HG03280 (cell line): ENCODE measurements around the gene RELB.

Experiments used
- ATAC-seq: cut with Tn5 transposase; IDR thresholded peaks from one replicate; pipeline ENCODE4 v1.9.1; 2021; ENCODE audit warnings: mild to moderate bottlenecking, moderate library complexity; ENCODE audit not compliant: unreplicated experiment

Gene RELB

DNA sequence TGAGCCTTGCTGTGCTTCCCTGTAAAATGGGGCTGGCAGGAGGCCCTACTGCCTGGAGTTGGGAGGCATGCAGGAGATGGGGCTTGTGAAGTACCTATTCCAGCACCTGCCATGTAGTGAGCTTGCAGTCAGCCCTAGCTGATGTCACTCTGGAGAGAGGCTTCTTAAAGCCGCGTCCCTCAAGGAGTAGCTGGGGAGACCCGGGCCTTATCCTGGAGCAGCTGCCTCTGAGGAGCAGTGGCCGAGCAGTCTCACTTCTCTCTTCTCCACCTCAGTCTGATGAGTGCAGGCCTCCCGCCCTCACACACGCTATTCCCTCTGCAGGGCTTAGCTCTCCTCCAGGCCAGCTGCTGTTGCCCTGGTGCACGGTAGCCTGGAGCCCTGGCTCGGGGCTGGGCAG lies 55.6 kb downstream of the RELB start:
- no peak for ATAC-seq

DNA sequence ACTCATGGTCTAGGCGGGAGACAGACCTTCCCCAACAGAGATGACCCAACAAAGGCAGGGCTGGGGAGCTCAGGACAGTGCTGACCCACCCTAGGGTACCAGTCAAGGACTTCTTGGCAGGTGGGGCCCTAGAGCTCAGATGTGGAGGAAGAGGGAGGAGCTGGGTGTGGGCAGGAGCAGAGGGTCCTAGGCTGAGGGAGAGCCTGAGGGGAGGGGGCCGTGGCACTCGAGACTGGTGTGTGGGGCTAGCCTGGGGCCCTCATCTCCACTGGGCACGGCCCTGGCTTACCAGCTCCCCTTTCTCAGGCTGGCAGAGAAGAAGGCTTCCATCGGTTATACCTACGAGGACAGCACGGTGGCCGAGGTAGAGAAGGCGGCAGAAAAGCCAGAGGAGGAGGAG lies 56.2 kb downstream of the RELB start:
- no peak for ATAC-seq

GRCh38 chr19:45058622-45059159 lies 57.4 kb downstream of the RELB start:
- ATAC-seq, result no peak

DNA sequence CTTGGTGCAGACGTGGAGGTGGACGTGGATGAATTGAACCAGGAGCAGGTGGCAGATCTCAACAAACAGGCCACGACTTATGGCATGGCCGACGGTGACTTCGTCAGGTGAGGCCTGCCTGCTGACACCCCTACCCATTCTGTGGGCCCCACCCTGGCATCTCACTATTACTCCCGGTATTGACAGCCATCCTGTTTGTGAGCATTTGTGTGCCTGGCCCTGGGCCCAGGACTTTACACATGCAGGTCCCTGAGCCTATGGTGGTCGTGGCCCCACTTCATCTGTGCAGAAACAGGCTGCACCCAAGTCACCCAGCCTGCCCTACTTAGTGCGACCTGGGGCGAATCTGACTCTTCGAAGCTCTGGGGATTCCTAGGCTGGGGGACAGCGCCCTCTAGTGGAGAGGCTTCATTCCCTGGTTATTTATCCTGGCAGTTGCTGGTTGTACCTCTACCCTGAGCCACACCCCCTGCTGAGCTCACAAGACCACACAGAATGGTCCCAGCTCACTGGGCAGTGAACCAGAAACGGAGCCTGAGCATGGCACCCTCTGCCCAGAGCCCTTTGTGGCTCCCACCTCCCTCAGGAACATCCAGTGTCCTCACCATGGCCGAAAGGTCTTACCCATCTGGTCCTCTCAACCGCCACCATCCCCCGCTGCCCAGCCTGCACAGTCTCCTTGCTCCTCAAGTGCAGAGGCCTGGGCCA lies 58.1 kb downstream of the RELB start:
- peak; percentile 62 for ATAC-seq

DNA sequence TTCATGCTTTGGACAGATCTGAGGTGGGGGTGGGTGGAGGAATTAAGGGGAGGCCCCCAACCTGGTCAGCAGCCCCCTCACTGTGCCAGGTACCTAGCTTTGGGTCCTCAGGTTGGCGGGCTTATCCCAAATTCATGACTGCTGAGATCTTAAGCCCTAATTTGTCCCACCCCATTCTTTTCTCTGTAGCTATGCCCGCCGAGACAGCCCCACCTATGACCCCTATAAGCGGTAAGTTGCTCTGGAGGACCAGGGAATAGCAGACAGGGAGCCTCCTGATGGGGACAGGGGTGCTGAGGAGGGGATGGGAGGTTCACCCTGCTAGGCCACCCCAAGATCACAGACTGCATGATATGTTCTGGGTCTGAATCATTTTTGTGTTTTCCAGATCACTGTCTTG lies 60.7 kb downstream of the RELB start:
- ATAC-seq, result no peak

- ATAC-seq, result no peak
Observed at GRCh38 chr19:45063851-45064801, 62.9 kb downstream of the RELB start.

GRCh38 chr19:45066921-45067661 lies 65.8 kb downstream of the RELB start:
- no peak for ATAC-seq

DNA sequence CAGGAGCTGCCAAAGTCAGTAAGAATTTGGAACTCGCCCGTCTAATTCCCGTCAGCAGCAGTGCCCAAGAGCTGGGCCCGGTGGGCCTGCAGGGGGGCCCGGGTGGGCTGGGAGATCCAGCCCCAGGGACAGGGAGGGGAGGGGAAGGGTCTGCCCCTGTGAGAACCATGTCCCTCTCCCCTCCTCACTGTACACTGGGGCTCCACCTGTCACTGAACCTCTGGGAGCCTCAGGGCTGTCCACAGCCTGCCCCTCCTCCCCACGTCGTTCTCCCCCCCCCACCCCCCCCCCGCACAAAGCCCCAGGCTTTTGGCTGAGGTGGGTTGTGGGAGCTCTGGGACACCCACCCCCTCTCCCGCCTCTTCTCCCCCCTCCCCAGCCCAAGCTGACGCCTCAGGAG lies 66.8 kb downstream of the RELB start:
- no peak for ATAC-seq

DNA sequence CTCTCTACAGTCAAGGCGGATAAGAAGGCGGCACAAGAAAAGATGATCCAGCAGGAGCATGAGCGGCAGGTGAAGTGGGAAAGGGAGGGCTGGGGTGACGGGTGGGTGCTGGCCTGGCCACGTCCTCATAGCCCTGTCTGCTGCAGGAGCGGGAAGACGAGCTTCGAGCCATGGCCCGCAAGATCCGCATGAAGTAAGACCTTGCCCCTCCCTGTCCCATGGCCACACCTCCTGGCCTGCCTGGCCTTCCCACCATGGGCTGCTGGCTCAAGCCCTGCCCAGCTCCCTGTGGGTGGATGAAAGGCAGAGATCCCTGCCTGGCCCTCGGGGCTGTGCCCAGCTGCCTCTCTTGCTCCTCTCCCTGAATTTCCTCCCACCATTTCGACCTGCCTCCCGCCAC lies 67.8 kb downstream of the RELB start:
- no peak for ATAC-seq

GRCh38 chr19:45070214-45070613 lies 69.0 kb downstream of the RELB start:
- no peak for ATAC-seq

GRCh38 chr19:45070861-45071544 lies 69.7 kb downstream of the RELB start:
- no peak for ATAC-seq

GRCh38 chr19:45071545-45071938 lies 70.3 kb downstream of the RELB start:
- ATAC-seq, result no peak

- no peak for ATAC-seq
Observed at GRCh38 chr19:45071969-45072790, 70.9 kb downstream of the RELB start.

GRCh38 chr19:45074744-45075300 lies 73.6 kb downstream of the RELB start:
- no peak for ATAC-seq

DNA sequence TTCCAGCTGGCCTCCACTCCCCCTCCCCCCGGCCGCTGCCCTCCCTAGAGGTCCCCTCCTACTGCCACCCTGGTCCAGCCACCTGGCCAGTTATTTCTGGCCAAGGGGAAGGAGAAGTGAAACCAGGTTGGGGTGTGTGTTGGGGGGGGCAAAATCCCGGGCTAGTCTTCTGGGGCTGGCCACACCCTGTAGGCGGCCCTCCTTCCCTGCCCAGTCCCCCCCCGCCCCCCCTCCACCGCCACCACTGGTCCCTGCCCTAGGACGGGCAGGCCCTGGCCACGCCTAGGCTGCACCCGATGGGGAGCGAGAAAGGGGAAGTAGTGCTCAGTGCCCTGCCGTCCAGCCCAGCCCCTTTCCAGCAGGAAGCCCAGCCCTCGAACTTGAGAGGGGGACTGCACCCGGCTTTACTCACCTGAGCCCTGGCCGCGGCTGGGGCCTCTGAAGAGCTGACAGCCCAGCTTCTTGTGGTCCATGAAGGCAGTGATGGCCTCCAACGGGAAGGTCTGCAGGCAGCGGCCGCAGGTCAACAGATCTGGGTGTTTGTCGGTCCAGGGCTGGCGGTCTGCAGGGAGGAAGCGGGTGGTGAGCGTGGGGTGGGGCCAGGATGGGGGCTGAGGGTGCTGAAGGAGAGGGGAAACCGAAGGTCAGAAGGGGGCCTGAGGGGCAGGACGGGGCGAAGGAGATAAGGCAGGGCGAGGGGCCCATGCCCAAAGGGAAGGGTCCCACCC lies 74.2 kb downstream of the RELB start:
- ATAC-seq, result peak; percentile 50

- ATAC-seq, result peak; percentile 40
Observed at GRCh38 chr19:45076029-45076850, 75.0 kb downstream of the RELB start, which contains the start of gene ZNF296. Gene ZNF296, minus strand, starts transcription at chr19:45076478. Its CDS starts 105 bp downstream, at chr19:45076373.

DNA sequence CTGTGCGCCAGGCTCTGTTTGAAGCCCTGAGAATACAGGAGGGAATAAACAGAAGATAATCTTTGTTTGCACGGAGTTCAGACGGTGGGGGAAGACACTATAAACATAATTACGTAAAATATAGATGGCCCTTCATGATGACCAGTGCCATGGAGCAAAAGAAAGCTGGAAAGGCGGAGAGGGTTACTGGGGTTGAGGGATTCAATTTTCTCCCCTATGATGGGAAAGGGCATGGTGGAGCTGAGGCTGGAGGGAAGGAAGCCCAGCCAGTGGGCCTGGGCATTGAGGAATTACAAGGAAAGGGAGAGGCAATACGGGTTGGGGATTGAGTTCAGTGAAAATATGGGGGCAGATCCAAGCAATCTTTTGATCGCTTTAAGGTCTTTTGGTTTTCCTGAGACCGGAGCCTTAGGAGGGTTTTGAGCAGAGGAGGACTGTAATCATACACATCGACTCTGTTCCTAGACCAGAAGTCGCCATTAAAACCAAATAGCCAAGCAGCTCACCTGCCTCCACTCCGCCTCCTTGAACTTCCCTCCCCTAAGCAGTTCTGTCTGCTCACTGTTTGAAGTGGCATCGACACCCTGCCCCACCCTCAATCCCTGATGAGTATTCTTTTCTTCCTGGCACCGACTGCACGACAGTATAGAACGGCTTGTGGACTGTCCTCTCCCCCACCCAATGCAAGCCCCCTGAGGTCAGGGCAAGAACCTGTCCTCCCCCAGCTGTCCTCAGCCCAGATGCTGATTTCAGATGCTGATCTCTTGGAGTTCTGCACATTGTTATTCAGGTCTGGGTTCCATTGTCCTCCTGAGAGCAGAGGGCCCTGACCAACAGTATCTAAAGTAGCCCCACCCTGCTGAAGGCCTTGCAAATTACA lies 75.8 kb downstream of the RELB start:
- no peak for ATAC-seq
